Prostate gland (tissue), 2 donors: ENCODE data around the gene UNC5B.

Experiments used
- CTCF ChIP-seq, 4 experiments: fragments of 200-600 bp in 2 of 4; fragments of 450-650 bp in 2 of 4; sonication (generic) in 2 of 4; IDR thresholded peaks; 1 replicate in 3 of 4; 2 replicates in 1 of 4; pipeline ENCODE4 v1.5.1; 2016 to 2019; ENCODE audit warnings: antibody characterized with exemption in 4 of 4, mild to moderate bottlenecking in 2 of 4, moderate library complexity in 2 of 4
- POLR2A ChIP-seq: fragments of 450-650 bp; IDR thresholded peaks from one replicate; pipeline ENCODE4 v1.6.1; 2016; ENCODE audit warnings: antibody characterized with exemption, mild to moderate bottlenecking
- POLR2AphosphoS5 ChIP-seq: sonication (generic); formaldehyde crosslinking; IDR thresholded peaks from one replicate; pipeline ENCODE4 v1.6.1; 2017; ENCODE audit warnings: antibody characterized with exemption

DNA sequence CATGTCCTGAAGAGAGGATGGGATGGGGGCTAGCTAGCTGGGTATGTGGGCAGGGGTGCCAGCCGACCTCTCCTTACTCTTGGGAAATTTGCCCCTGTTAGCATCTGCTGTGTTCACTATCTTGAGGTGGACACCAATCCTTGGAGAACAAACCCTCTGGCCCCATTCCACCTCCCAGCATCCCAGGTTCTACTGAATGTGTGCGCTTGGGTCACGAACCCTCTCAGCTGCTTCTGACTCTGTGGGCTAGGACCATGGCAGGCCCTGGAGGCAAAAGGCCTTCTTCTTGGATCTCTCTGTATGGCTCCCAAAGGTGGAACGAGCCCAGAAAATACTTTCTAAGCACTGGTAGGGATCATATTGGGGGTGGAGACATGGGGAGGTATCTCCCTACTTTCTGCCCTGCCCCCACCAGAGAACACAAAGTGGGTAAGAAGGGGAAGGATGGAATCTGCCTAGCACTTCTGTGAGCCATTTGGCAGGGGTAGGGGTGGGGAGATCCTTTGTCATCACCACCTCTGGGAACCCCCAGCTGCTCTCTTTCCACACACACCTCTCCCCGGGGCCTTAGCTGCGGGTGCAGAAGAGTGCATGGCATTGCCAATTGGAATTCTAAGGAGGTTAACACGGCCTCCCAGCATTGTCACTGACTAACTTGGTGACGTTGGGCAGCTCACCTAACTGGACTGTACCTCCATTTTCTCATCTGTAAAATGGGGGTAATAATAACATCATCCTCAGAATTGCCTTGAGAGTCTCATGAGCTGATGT is 7.7 kb downstream of the UNC5B start:
- TF ChIP-seq CTCF (IDR thresholded peaks at IDR 0.05) (no peak), POLR2A (no peak), POLR2AphosphoS5 (no peak)
